Right cardiac atrium (tissue), 5 donors: Measurements from ENCODE around the gene SLC66A2. TPM values are rescaled to one million over a fixed set of nuclear protein-coding genes. Genes with fewer than 3 reads are reported as not detected.
A peak's percentile ranks its signal among the peaks of the same experiment; 100 is the strongest.

Experiments used
- ATAC-seq, 2 donors: fragments of 200-7000 bp; cut with Tn5 transposase; one replicate each; pipeline versions ENCODE4 v1.8.0 to v1.9.1; 2020; ENCODE audit warnings: moderate library complexity in 2 of 2, mild to moderate bottlenecking in 1 of 2
- DNase-seq, 3 donors: peaks; one replicate each; pipeline ENCODE4 v3.0.0-alpha.2; 2020
- H3K27ac ChIP-seq: one replicate; pipeline ENCODE4 v1.5.1; 2013; ENCODE audit warnings: mild to moderate bottlenecking, low read length, control low read depth, moderate library complexity
- H3K27me3 ChIP-seq: one replicate; pipeline ENCODE4 v1.6.1; 2013; ENCODE audit not compliant: control insufficient read depth, insufficient read depth
- H3K4me1 ChIP-seq: one replicate; pipeline ENCODE4 v1.6.1; 2013; ENCODE audit warnings: low read length; ENCODE audit not compliant: control insufficient read depth, insufficient read depth
- H3K4me3 ChIP-seq: one replicate; pipeline ENCODE4 v1.5.1; 2013; ENCODE audit warnings: low read length, control low read depth
- H3K9me3 ChIP-seq: one replicate; pipeline ENCODE4 v1.6.1; 2013; ENCODE audit warnings: low read length; ENCODE audit not compliant: control insufficient read depth
- WGBS: extraction: QIAGEN DNeasy Blood & Tissue Kit; methylation state at CpG from one replicate; pipeline ENCODE4 v1.1.7; 2013; 5-methylcytosine and 5-hydroxymethylcytosine counted together
- intact Hi-C, 4 donors: fragments of 100-400 bp; cut with DNase I; formaldehyde crosslinking; loops; one replicate each; pipeline versions ENCODE4 v1.11.0 to v1.14.0; 2022 to 2023
- polyA plus RNA-seq: library from polyadenylated mRNA; stranded (reverse); fragments of 200-250 nt; gene quantifications from one replicate; pipeline ENCODE4 v1.2.3, GENCODE V29; 2013
- total RNA-seq, 4 donors: library from RNA; stranded (reverse); fragmentation: NEBNext Ultra II Directional; extraction: Animal tissue kit (Norgen Biotek cat#: 25700); gene quantifications; one replicate each; pipeline ENCODE4 v1.2.1, GENCODE V29; 2021
- donor health status: healthy with polysubstance abuse.
- donor health status: DM: no; HTN: yes; CAD: no.
- donor health status: DM: no; HTN: no; CAD: no.
- donor health status: DM: no; HTN: yes; CAD: no; lungs with severe emphysema.
- donor health status: DM: yes; HTN: yes; CAD: no.

The SLC66A2 gene
- total and polyA plus RNA-seq, 5 donors, result 24.7 to 40.0 (median 27.0) TPM

GRCh38 chr18:79971211-79971952 lies 19.9 kb upstream of the SLC66A2 start:
- no peak for DNase-seq
- Histone ChIP-seq H3K27me3 (no peaks in the 10 kb centered on the region), H3K4me1 (no peaks in the 10 kb centered on the region), H3K9me3 (no peaks in the 10 kb centered on the region), H3K27ac (no peak overlapping the region), H3K4me3 (no peak overlapping the region)
- WGBS, result 89% methylated on average over 17 of the region's 17 CpGs
- intact Hi-C loops, result no loop called here
- no peak for ATAC-seq

- intact Hi-C loops, result no loop called here
- WGBS, result 85% methylated on average over 12 of the region's 12 CpGs
- DNase-seq (no peak), ATAC-seq (no peak)
- Histone ChIP-seq H3K9me3 (no peaks in the 10 kb centered on the region), H3K27ac (no peak overlapping the region), H3K27me3 (no peaks in the 10 kb centered on the region), H3K4me1 (peaks cover 1% of the 10 kb centered on the region), H3K4me3 (no peak overlapping the region)
Observed at GRCh38 chr18:79970419-79971133, 19.1 kb upstream of the SLC66A2 start.

- ATAC-seq (peak; percentile 60 to 74), DNase-seq (peak in 2 of 3 donors; percentile 61 to 71)
- peak overlapping the region; percentile 92 for H3K4me3 ChIP-seq
- H3K27me3 ChIP-seq, result no peaks in the 10 kb centered on the region
- H3K27ac ChIP-seq, result peak overlapping the region; percentile 60
- intact Hi-C loops, result no loop called here
- no peaks in the 10 kb centered on the region for H3K9me3 ChIP-seq
- WGBS, result 10% methylated on average over 24 of the region's 24 CpGs
- peaks cover 3% of the 10 kb centered on the region for H3K4me1 ChIP-seq
Observed at GRCh38 chr18:79965119-79965902, 13.9 kb upstream of the SLC66A2 start.

- Histone ChIP-seq H3K27ac (peak within 1 kb of the TSS; percentile 60), H3K9me3 (no peaks in the 10 kb centered on the region), H3K4me3 (peak within 1 kb of the TSS; percentile 92), H3K4me1 (peaks cover 3% of the 10 kb centered on the region), H3K27me3 (no peaks in the 10 kb centered on the region)
- ATAC-seq, result peak; percentile 87
- WGBS, result 4% methylated on average over 73 of the region's 73 CpGs
- DNase-seq, result peak; percentile 73 to 88 (median 86)
- intact Hi-C loops, result no loop called here
Observed at GRCh38 chr18:79964330-79965118, 13.1 kb upstream of the SLC66A2 start, which contains the start of gene HSBP1L1. Gene HSBP1L1 (plus strand): TSS chr18:79964643. CDS start chr18:79964736, 93 bp downstream.

GRCh38 chr18:79963658-79964329 lies 12.3 kb upstream of the SLC66A2 start:
- 87% methylated on average over 30 of the region's 30 CpGs for WGBS
- no peaks in the 10 kb centered on the region for H3K27me3 ChIP-seq
- no peak overlapping the region for H3K27ac ChIP-seq
- peaks cover 3% of the 10 kb centered on the region for H3K4me1 ChIP-seq
- H3K9me3 ChIP-seq, result no peaks in the 10 kb centered on the region
- intact Hi-C loops, result no loop called here
- DNase-seq (no peak), ATAC-seq (no peak)
- H3K4me3 ChIP-seq, result peak overlapping the region; percentile 92

- H3K4me1 ChIP-seq, result peaks cover 3% of the 10 kb centered on the region
- no peak for DNase-seq
Observed at GRCh38 chr18:79962835-79963657, 11.6 kb upstream of the SLC66A2 start.

GRCh38 chr18:79962311-79962710 lies 10.9 kb upstream of the SLC66A2 start:
- peak in 1 of 3 donors; percentile 37 for DNase-seq
- Histone ChIP-seq H3K4me1 (peaks cover 3% of the 10 kb centered on the region), H3K9me3 (no peaks in the 10 kb centered on the region), H3K27me3 (no peaks in the 10 kb centered on the region), H3K27ac (no peak overlapping the region), H3K4me3 (no peak overlapping the region)
- no peak for ATAC-seq
- 61% methylated on average over 10 of the region's 10 CpGs for WGBS
- intact Hi-C loops, result no loop called here

More at GRCh38 chr18:79962835-79963657, 11.6 kb upstream of the SLC66A2 start:
- no peak for ATAC-seq
- Histone ChIP-seq H3K27ac (no peak overlapping the region), H3K9me3 (no peaks in the 10 kb centered on the region), H3K27me3 (no peaks in the 10 kb centered on the region), H3K4me3 (no peak overlapping the region)
- intact Hi-C loops, result no loop called here
- WGBS, result 89% methylated on average over 30 of the region's 30 CpGs

- intact Hi-C loops, result no loop called here
- peak in 1 of 2 donors; percentile 7 for ATAC-seq
- DNase-seq, result peak in 1 of 3 donors; percentile 65
- H3K4me3 ChIP-seq, result no peak overlapping the region
- peaks cover 3% of the 10 kb centered on the region for H3K4me1 ChIP-seq
- 59% methylated on average over 29 of the region's 29 CpGs for WGBS
- H3K9me3 ChIP-seq, result no peaks in the 10 kb centered on the region
- H3K27ac ChIP-seq, result no peak overlapping the region
- H3K27me3 ChIP-seq, result no peaks in the 10 kb centered on the region
Observed at GRCh38 chr18:79961527-79962291, 10.3 kb upstream of the SLC66A2 start.

- Histone ChIP-seq H3K9me3 (no peaks in the 10 kb centered on the region), H3K27me3 (no peaks in the 10 kb centered on the region), H3K27ac (no peak overlapping the region), H3K4me1 (peaks cover 3% of the 10 kb centered on the region), H3K4me3 (no peak overlapping the region)
- DNase-seq (no peak), ATAC-seq (no peak)
- intact Hi-C loops, result no loop called here
- 85% methylated on average over 16 of the region's 16 CpGs for WGBS
Observed at GRCh38 chr18:79960921-79961526, 9.6 kb upstream of the SLC66A2 start.
